Loucy (cell line): ENCODE data around the gene MLH1.

Source experiments
- H2AFZ ChIP-seq: fragments of 200-600 bp; sonication (generic); 2 replicates; pipeline ENCODE4 v1.6.0; 2016; ENCODE audit warnings: antibody characterized with exemption, mild to moderate bottlenecking, low read length, moderate library complexity
- H3F3A ChIP-seq: fragments of 200-600 bp; 2 replicates; pipeline ENCODE4 v1.6.0; 2016; ENCODE audit warnings: antibody characterized with exemption, low read depth, mild to moderate bottlenecking
- H3K27me3 ChIP-seq: fragments of 200-600 bp; sonication (generic); 2 replicates; pipeline ENCODE4 v1.6.1; 2014; ENCODE audit warnings: low read length, mild to moderate bottlenecking; ENCODE audit not compliant: insufficient read depth, poor library complexity, severe bottlenecking
- H3K36me3 ChIP-seq: fragments of 200-600 bp; sonication (generic); 2 replicates; pipeline ENCODE4 v1.6.1; 2016; ENCODE audit warnings: low read length; ENCODE audit not compliant: insufficient read depth
- H3K4me1 ChIP-seq: fragments of 200-600 bp; sonication (generic); 2 replicates; pipeline ENCODE4 v1.5.1; 2014; ENCODE audit warnings: low read length, mild to moderate bottlenecking; ENCODE audit not compliant: insufficient read depth, poor library complexity, severe bottlenecking
- H3K4me2 ChIP-seq: fragments of 200-600 bp; sonication (generic); 2 replicates; pipeline ENCODE4 v1.6.0; 2014; ENCODE audit warnings: antibody characterized with exemption, low read length, low read depth, mild to moderate bottlenecking; ENCODE audit not compliant: poor library complexity, severe bottlenecking
- H3K4me3 ChIP-seq: fragments of 200-600 bp; sonication (generic); 2 replicates; pipeline ENCODE4 v1.5.1; 2014; ENCODE audit warnings: low read length, mild to moderate bottlenecking, mixed read lengths; ENCODE audit not compliant: poor library complexity, severe bottlenecking
- H3K79me2 ChIP-seq: fragments of 200-600 bp; sonication (generic); 2 replicates; pipeline ENCODE4 v1.6.1; 2014; ENCODE audit warnings: low read length; ENCODE audit not compliant: insufficient read depth
- H3K9ac ChIP-seq: fragments of 200-600 bp; sonication (generic); 2 replicates; pipeline ENCODE4 v1.6.0; 2014; ENCODE audit warnings: mild to moderate bottlenecking, low read depth, low read length, moderate library complexity; ENCODE audit not compliant: poor library complexity, severe bottlenecking
- H3K9me2 ChIP-seq: fragments of 200-600 bp; sonication (generic); replicated peaks from 2 replicates; pipeline ENCODE4 v1.6.1; 2016; ENCODE audit warnings: low read depth, low read length, mixed read lengths
- H3K9me3 ChIP-seq: fragments of 200-600 bp; sonication (generic); 2 replicates; pipeline ENCODE4 v1.6.1; 2014; ENCODE audit warnings: mild to moderate bottlenecking, antibody characterized with exemption, low read length, low read depth; ENCODE audit not compliant: insufficient read depth
- H4K20me1 ChIP-seq: fragments of 200-600 bp; sonication (generic); 2 replicates; pipeline ENCODE4 v1.6.0; 2014; ENCODE audit warnings: antibody characterized with exemption, low read length, mild to moderate bottlenecking; ENCODE audit not compliant: insufficient read depth, poor library complexity, severe bottlenecking
- CTCF ChIP-seq: fragments of 200-600 bp; sonication (generic); conservative IDR thresholded peaks from 2 replicates; pipeline ENCODE4 v1.5.1; 2014; ENCODE audit warnings: mild to moderate bottlenecking, antibody characterized with exemption, low read length
- EZH2phosphoT487 ChIP-seq: fragments of 200-600 bp; IDR thresholded peaks from 2 replicates; pipeline ENCODE4 v1.6.1; 2018; ENCODE audit warnings: antibody characterized with exemption, mild to moderate bottlenecking, moderate library complexity, borderline replicate concordance

MLH1 gene

GRCh38 chr3:36969085-36969484 is 24.2 kb upstream of the MLH1 start:
- H3K79me2 ChIP-seq, result no peaks in the 10 kb centered on the region
- peak overlapping the region; percentile 75 for H3K9ac ChIP-seq
- no peaks in the 10 kb centered on the region for H4K20me1 ChIP-seq
- no peaks in the 10 kb centered on the region for H3K36me3 ChIP-seq
- H3K9me3 ChIP-seq, result no peaks in the 10 kb centered on the region
- H3K27me3 ChIP-seq, result no peaks in the 10 kb centered on the region
- no peaks in the 10 kb centered on the region for H3K9me2 ChIP-seq
- H3K4me1 ChIP-seq, result peaks cover 35% of the 10 kb centered on the region
- peak overlapping the region; percentile 27 for H3K4me2 ChIP-seq
- H2AFZ ChIP-seq, result 0 out of 2 replicates have a peak overlapping the region, but pooled peaks have one; percentile 35
- no peaks in the 10 kb centered on the region for H3F3A ChIP-seq
- TF ChIP-seq EZH2phosphoT487 (no peak), CTCF (no peak)
- peak overlapping the region; percentile 48 for H3K4me3 ChIP-seq

- no peaks in the 10 kb centered on the region for H3K36me3 ChIP-seq
- no peaks in the 10 kb centered on the region for H3K79me2 ChIP-seq
- peak overlapping the region; percentile 42; the same call in 1 of the 2 replicates for H2AFZ ChIP-seq
- no peaks in the 10 kb centered on the region for H4K20me1 ChIP-seq
- peaks cover 29% of the 10 kb centered on the region for H3K4me1 ChIP-seq
- no peak for TF ChIP-seq EZH2phosphoT487
- no peak for TF ChIP-seq CTCF
- H3K9me3 ChIP-seq, result no peaks in the 10 kb centered on the region
- H3K27me3 ChIP-seq, result no peaks in the 10 kb centered on the region
- peak overlapping the region; percentile 27 for H3K4me2 ChIP-seq
- no peaks in the 10 kb centered on the region for H3K9me2 ChIP-seq
- H3F3A ChIP-seq, result no peaks in the 10 kb centered on the region
- H3K4me3 ChIP-seq, result peak overlapping the region; percentile 48
- peak overlapping the region; percentile 75 for H3K9ac ChIP-seq
Measured at GRCh38 chr3:36969540-36970432, 23.5 kb upstream of the MLH1 start.

- Histone ChIP-seq H3F3A (no peaks in the 10 kb centered on the region), H3K9me3 (no peaks in the 10 kb centered on the region), H3K79me2 (no peaks in the 10 kb centered on the region), H2AFZ (no peak overlapping the region), H3K4me2 (no peak overlapping the region), H3K9me2 (no peaks in the 10 kb centered on the region), H3K27me3 (no peaks in the 10 kb centered on the region), H3K9ac (no peak overlapping the region), H3K36me3 (no peaks in the 10 kb centered on the region), H4K20me1 (no peaks in the 10 kb centered on the region), H3K4me3 (no peak overlapping the region), H3K4me1 (peaks cover 23% of the 10 kb centered on the region)
- TF ChIP-seq CTCF (no peak), EZH2phosphoT487 (no peak)
Measured at GRCh38 chr3:36972163-36972562, 21.2 kb upstream of the MLH1 start.
